ENCODE results near the gene NAT10.
"Not testable (repeated sequence)": the region's sequence is repeated elsewhere in the genome, so short reads cannot be mapped to it uniquely, and the experiment has no call there.

Gene NAT10

GRCh38 chr11:34168642-34169420, 63.4 kb downstream of the NAT10 start:
- DNase-seq (ENCODE audit: low spot score): no peak

- no peak for DNase-seq (ENCODE audit: low spot score)
Observed at GRCh38 chr11:34169686-34170085, 64.3 kb downstream of the NAT10 start.

- DNase-seq (ENCODE audit: low spot score): no peak
Observed at GRCh38 chr11:34173050-34173449, 67.6 kb downstream of the NAT10 start.

- peak; percentile 94 for DNase-seq (ENCODE audit: low spot score)
Observed at GRCh38 chr11:34174412-34175041, 69.1 kb downstream of the NAT10 start.

- no peak for DNase-seq (ENCODE audit: low spot score)
Observed at GRCh38 chr11:34175284-34176019, 70.0 kb downstream of the NAT10 start.

- DNase-seq (ENCODE audit: low spot score): no peak
Observed at GRCh38 chr11:34176751-34177209, 71.4 kb downstream of the NAT10 start.

GRCh38 chr11:34178209-34178821, 72.9 kb downstream of the NAT10 start:
- DNase-seq (ENCODE audit: low spot score): no peak

- no peak for DNase-seq (ENCODE audit: low spot score)
Observed at GRCh38 chr11:34179026-34179675, 73.7 kb downstream of the NAT10 start.

- no peak for DNase-seq (ENCODE audit: low spot score)
Observed at GRCh38 chr11:34180040-34180813, 74.8 kb downstream of the NAT10 start.

- DNase-seq (ENCODE audit: low spot score): not testable (repeated sequence)
Observed at GRCh38 chr11:34180814-34181165, 75.4 kb downstream of the NAT10 start.

GRCh38 chr11:34181251-34181650, 75.8 kb downstream of the NAT10 start:
- no peak for DNase-seq (ENCODE audit: low spot score)

GRCh38 chr11:34181856-34182405, 76.5 kb downstream of the NAT10 start:
- no peak for DNase-seq (ENCODE audit: low spot score)

- no peak for DNase-seq (ENCODE audit: low spot score)
Observed at GRCh38 chr11:34182425-34182824, 77.0 kb downstream of the NAT10 start.

GRCh38 chr11:34182921-34183685, 77.7 kb downstream of the NAT10 start:
- no peak for DNase-seq (ENCODE audit: low spot score)

GRCh38 chr11:34183848-34184391, 78.5 kb downstream of the NAT10 start:
- DNase-seq (ENCODE audit: low spot score): no peak

GRCh38 chr11:34184505-34185015, 79.1 kb downstream of the NAT10 start:
- no peak for DNase-seq (ENCODE audit: low spot score)

- DNase-seq (ENCODE audit: low spot score): no peak
Observed at GRCh38 chr11:34185926-34186841, 80.8 kb downstream of the NAT10 start.

- no peak for DNase-seq (ENCODE audit: low spot score)
Observed at GRCh38 chr11:34188181-34188580, 82.8 kb downstream of the NAT10 start.

Data from HuH-7.5 (cell line).